ENCODE data around the gene CIRBP. TPM values are rescaled to one million over a fixed set of nuclear protein-coding genes. Genes with fewer than 3 reads are reported as not detected.

CIRBP gene
- total and polyA plus RNA-seq, 2 of the 13 experiments (the other 11 are each of a cell fraction or from before 2014, with no cell fraction given), result 133 to 140 TPM

- no peaks in the 10 kb centered on the region; a peak in 1 of 5 replicates for H3K36me3 ChIP-seq (replicated peaks in 1 of 2; ENCODE audit: control insufficient read depth in 1 of 2, insufficient read depth in 2 of 2, low read length in 2 of 2)
- peak; percentile 62 for DNase-seq (ENCODE audit: low spot score)
- H3K27me3 ChIP-seq (ENCODE audit: control insufficient read depth in 1 of 2, insufficient read depth in 2 of 2, low read length in 2 of 2), result no peaks in the 10 kb centered on the region
- POLR2A ChIA-PET, result interaction anchor here (1.0 to 10.1 kb wide), 7 partner anchors 8 to 127 kb away, joined by 3 to 469 read pairs (median 6); partner anchors contain the start of gene CIRBP
- ATAC-seq, result no peak; the same call in 1 of the 3 replicates
- H3K27ac ChIP-seq (ENCODE audit: extremely low read length, insufficient read depth, low read length), result peak overlapping the region; percentile 21
- H3K4me3 ChIP-seq (replicated peaks in 1 of 3; ENCODE audit: insufficient read depth in 1 of 3, low read depth in 2 of 3, low read length in 3 of 3), result peak overlapping the region; percentile 42 to 66 (median 46); a peak in 5 of 6 replicates
- H2AFZ ChIP-seq (ENCODE audit: low read length), result no peak overlapping the region
- H4K20me1 ChIP-seq (ENCODE audit: insufficient read depth, low read length), result no peaks in the 10 kb centered on the region
- 5% methylated on average over 25 of the region's 84 CpGs for WGBS (ENCODE audit: low lambda C conversion rate)
- H3K79me2 ChIP-seq (ENCODE audit: insufficient read depth, low read length), result peaks cover 22% of the 10 kb centered on the region
- H3K4me1 ChIP-seq (ENCODE audit: insufficient read depth, low read length), result peaks cover 52% of the 10 kb centered on the region
- H3K9ac ChIP-seq (ENCODE audit: insufficient read depth, low read depth, low read length), result peak overlapping the region; percentile 61
- intact Hi-C loops (cut with micrococcal nuclease; ENCODE audit: unreplicated experiment) (no loop called here), in situ Hi-C loops (cut with HindIII; ENCODE audit: extremely low pct_ligation_motif_present, low pct_unique_long_range_greater_than_20kb) (loop anchor here (5.0 kb wide), 1 partner anchor 37 kb away; the partner anchor contains the start of gene FAM174C)
- CTCF ChIA-PET (ENCODE audit: low intra/inter-chr PET ratio, low total read pairs), result interaction anchor here (0.9 to 2.2 kb wide), 3 partner anchors 17 to 22 kb away, joined by 3 to 17 read pairs (median 4); no protein-coding TSS in a partner anchor
- no peaks in the 10 kb centered on the region for H3K9me3 ChIP-seq (ENCODE audit: low read length)
- FAIRE-seq, result no peak
- TSS peak; percentile 60 for BruUV-seq (replicated peaks)
- H3K4me2 ChIP-seq (ENCODE audit: low read depth, low read length), result peak overlapping the region; percentile 81
- TF ChIP-seq YY1 (IDR thresholded peaks at IDR 0.05; ENCODE audit: insufficient read depth, insufficient replicate concordance, low read depth, low read length) (peak; percentile 50), ZBTB21 (CRISPR knock-in tag; IDR thresholded peaks at IDR 0.05) (peak; percentile 90), ZNF790 (CRISPR knock-in tag; IDR thresholded peaks at IDR 0.05; ENCODE audit: borderline replicate concordance) (no peak), ZNF788 (CRISPR knock-in tag; IDR thresholded peaks at IDR 0.05; ENCODE audit: borderline replicate concordance) (0 out of 2 replicates have a peak, but pooled peaks have one; percentile 22), HOXA3 (CRISPR knock-in tag; IDR thresholded peaks at IDR 0.05) (peak; percentile 99), TMF1 (CRISPR knock-in tag; IDR thresholded peaks at IDR 0.05; ENCODE audit: low read depth) (peak; percentile 20; the same call in 1 of the 2 replicates), GATAD2A (CRISPR knock-in tag; IDR thresholded peaks at IDR 0.05) (no peak), ZNF780A (CRISPR knock-in tag; IDR thresholded peaks at IDR 0.05) (no peak), ZNF784 (CRISPR knock-in tag; IDR thresholded peaks at IDR 0.05; ENCODE audit: borderline replicate concordance) (no peak), ZSCAN22 (CRISPR knock-in tag; IDR thresholded peaks at IDR 0.05) (no peak), KDM3A (CRISPR knock-in tag; IDR thresholded peaks at IDR 0.05; ENCODE audit: low read depth) (no peak), HIC2 (CRISPR knock-in tag; IDR thresholded peaks at IDR 0.05; ENCODE audit: low read depth) (no peak), HMGXB3 (CRISPR knock-in tag; IDR thresholded peaks at IDR 0.05; ENCODE audit: borderline replicate concordance) (no peak), RXRA (CRISPR knock-in tag; IDR thresholded peaks at IDR 0.05) (0 out of 2 replicates have a peak, but pooled peaks have one; percentile 21)
These were observed 29.1 kb upstream of the CIRBP start for GRCh38 chr19:1239796-1240737.

Measured in HepG2 (cell line).